HG02938 (cell line): Measurements from ENCODE around the gene ALG3.

Source experiments
- ATAC-seq: cut with Tn5 transposase; IDR thresholded peaks from one replicate; pipeline ENCODE4 v1.9.1; 2021; ENCODE audit warnings: mild to moderate bottlenecking, moderate library complexity; ENCODE audit not compliant: unreplicated experiment

Gene ALG3

GRCh38 chr3:184236033-184236410, 12.7 kb downstream of the ALG3 start:
- ATAC-seq = no peak

- ATAC-seq = no peak
Observed at GRCh38 chr3:184235381-184236032, 13.3 kb downstream of the ALG3 start.

GRCh38 chr3:184234671-184235380, 13.9 kb downstream of the ALG3 start:
- ATAC-seq = no peak

GRCh38 chr3:184234224-184234623, 14.5 kb downstream of the ALG3 start:
- ATAC-seq = no peak

- ATAC-seq = no peak
Observed at GRCh38 chr3:184233127-184233843, 15.5 kb downstream of the ALG3 start.

GRCh38 chr3:184231671-184232070, 17.1 kb downstream of the ALG3 start:
- no peak for ATAC-seq

GRCh38 chr3:184230603-184231528, 17.9 kb downstream of the ALG3 start:
- ATAC-seq = no peak

GRCh38 chr3:184230081-184230602, 18.6 kb downstream of the ALG3 start:
- ATAC-seq = no peak

- peak; percentile 60 for ATAC-seq
Observed at GRCh38 chr3:184229394-184230080, 19.2 kb downstream of the ALG3 start, which contains the start of gene VWA5B2. Gene VWA5B2 (plus strand): TSS chr3:184229585. CDS start chr3:184230529, 944 bp downstream.

- ATAC-seq = no peak
Observed at GRCh38 chr3:184228376-184229137, 20.2 kb downstream of the ALG3 start.

GRCh38 chr3:184227481-184227935, 21.3 kb downstream of the ALG3 start:
- no peak for ATAC-seq

- no peak for ATAC-seq
Observed at GRCh38 chr3:184223946-184224345, 24.8 kb downstream of the ALG3 start.

- ATAC-seq = no peak
Observed at GRCh38 chr3:184222521-184222920, 26.2 kb downstream of the ALG3 start.

- ATAC-seq = no peak
Observed at GRCh38 chr3:184218814-184219213, 29.9 kb downstream of the ALG3 start.

GRCh38 chr3:184211718-184212117, 37.0 kb downstream of the ALG3 start:
- ATAC-seq = no peak

- no peak for ATAC-seq
Observed at GRCh38 chr3:184211297-184211696, 37.5 kb downstream of the ALG3 start.

- ATAC-seq = no peak
Observed at GRCh38 chr3:184209146-184209923, 39.4 kb downstream of the ALG3 start.

- no peak for ATAC-seq
Observed at GRCh38 chr3:184203526-184203925, 45.2 kb downstream of the ALG3 start.
